Bronchial epithelial cell (primary cell): ENCODE measurements around the gene PDZD2. TPM values are rescaled to one million over a fixed set of nuclear protein-coding genes. Genes with fewer than 3 reads are reported as not detected.

ENCODE experiments used
- DNase-seq: peaks from one replicate; pipeline ENCODE4 v3.0.0-alpha.2; 2010; ENCODE audit warnings: low read depth
- FAIRE-seq: peaks from 2 replicates; lab custom pipeline; 2011; peaks lifted over from hg19 to GRCh38; lab: Jason Lieb, UNC
- H3K27me3 ChIP-seq: 2 replicates; pipeline ENCODE4 v1.5.1; 2011; ENCODE audit warnings: low read length; ENCODE audit not compliant: control insufficient read depth, insufficient read depth
- H3K36me3 ChIP-seq: 2 replicates; pipeline ENCODE4 v1.5.1; 2011; ENCODE audit warnings: low read length; ENCODE audit not compliant: control insufficient read depth, insufficient read depth
- H3K4me3 ChIP-seq: 2 replicates; pipeline ENCODE4 v1.5.1; 2011; ENCODE audit warnings: mild to moderate bottlenecking, low read depth, low read length, control low read depth
- total RNA-seq: library from RNA; depleted of rRNA; stranded (reverse); fragments of >200 nt; gene quantifications from 2 replicates; pipeline ENCODE4 v1.2.1, GENCODE V29; 2014
- TF ChIP-seq, protein P1 (sequence below): IDR thresholded peaks from 2 replicates; pipeline ENCODE4 v1.5.1; 2011; ENCODE audit warnings: mild to moderate bottlenecking, moderate library complexity, low read length, control low read depth, inconsistent platforms; ENCODE audit not compliant: insufficient read depth, severe bottlenecking

PDZD2 gene
- total RNA-seq, 1 donor from 2014 or later, result 1.8 TPM

- Histone ChIP-seq H3K36me3 (no peaks in the 10 kb centered on the region), H3K4me3 (no peak overlapping the region), H3K27me3 (no peaks in the 10 kb centered on the region)
- FAIRE-seq, result no peak
- no peak for DNase-seq
- TF ChIP-seq, protein P1, sequence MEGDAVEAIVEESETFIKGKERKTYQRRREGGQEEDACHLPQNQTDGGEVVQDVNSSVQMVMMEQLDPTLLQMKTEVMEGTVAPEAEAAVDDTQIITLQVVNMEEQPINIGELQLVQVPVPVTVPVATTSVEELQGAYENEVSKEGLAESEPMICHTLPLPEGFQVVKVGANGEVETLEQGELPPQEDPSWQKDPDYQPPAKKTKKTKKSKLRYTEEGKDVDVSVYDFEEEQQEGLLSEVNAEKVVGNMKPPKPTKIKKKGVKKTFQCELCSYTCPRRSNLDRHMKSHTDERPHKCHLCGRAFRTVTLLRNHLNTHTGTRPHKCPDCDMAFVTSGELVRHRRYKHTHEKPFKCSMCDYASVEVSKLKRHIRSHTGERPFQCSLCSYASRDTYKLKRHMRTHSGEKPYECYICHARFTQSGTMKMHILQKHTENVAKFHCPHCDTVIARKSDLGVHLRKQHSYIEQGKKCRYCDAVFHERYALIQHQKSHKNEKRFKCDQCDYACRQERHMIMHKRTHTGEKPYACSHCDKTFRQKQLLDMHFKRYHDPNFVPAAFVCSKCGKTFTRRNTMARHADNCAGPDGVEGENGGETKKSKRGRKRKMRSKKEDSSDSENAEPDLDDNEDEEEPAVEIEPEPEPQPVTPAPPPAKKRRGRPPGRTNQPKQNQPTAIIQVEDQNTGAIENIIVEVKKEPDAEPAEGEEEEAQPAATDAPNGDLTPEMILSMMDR, result no peak
Observed at GRCh38 chr5:32020271-32020670, 381.3 kb downstream of the PDZD2 start.

DNA sequence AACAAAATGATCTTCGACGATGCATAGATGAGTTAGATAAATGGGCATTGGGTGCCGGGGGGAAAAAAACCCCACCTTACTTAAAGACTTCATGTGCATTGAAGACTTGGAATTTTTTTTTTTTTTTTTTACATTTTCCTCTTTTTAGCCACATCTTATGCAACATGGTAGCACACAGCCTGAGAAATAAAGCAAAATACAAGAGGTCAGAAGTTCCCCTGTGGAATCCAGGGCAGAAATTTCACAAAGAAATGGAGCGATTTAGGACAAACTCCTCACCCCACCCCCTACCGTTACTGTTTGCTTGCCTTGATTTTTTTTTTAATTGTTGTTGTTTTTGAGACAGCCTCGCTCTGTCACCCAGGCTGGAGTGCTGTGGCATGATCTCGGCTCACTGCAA is 382.0 kb downstream of the PDZD2 start:
- H3K4me3 ChIP-seq, result no peak overlapping the region
- H3K27me3 ChIP-seq, result no peaks in the 10 kb centered on the region
- TF ChIP-seq, protein P1, result no peak
- H3K36me3 ChIP-seq, result no peaks in the 10 kb centered on the region
- FAIRE-seq (no peak), DNase-seq (no peak)

DNA sequence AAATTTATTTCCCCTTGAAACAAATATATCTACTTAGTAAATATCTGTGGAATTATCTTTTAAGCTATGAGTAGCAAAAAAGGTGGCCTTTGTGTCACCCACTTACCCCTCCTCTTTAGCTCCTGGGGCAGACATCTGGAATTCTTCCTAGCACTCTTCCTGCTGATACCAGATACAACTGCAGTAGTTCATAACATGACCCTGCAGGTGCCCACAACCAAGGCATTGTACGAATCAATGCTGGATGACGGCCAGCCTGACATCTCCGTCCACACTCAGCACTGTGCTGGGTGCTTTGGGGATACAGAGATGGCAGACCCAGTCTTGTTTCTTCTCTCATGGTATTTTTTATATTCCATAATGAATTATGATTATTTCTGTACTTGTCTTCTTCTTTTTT is 382.8 kb downstream of the PDZD2 start:
- FAIRE-seq, result no peak

GRCh38 chr5:32022638-32023037 is 383.7 kb downstream of the PDZD2 start:
- FAIRE-seq (no peak), DNase-seq (no peak)
- no peaks in the 10 kb centered on the region for H3K36me3 ChIP-seq
- TF ChIP-seq, protein P1, result no peak
- H3K4me3 ChIP-seq, result no peak overlapping the region
- no peaks in the 10 kb centered on the region for H3K27me3 ChIP-seq

More for the DNA sequence above, 382.8 kb downstream of the PDZD2 start:
- DNase-seq, result no peak
- Histone ChIP-seq H3K36me3 (no peaks in the 10 kb centered on the region), H3K4me3 (no peak overlapping the region), H3K27me3 (no peaks in the 10 kb centered on the region)
- TF ChIP-seq, protein P1, result no peak

GRCh38 chr5:32023816-32024215 is 384.9 kb downstream of the PDZD2 start:
- no peaks in the 10 kb centered on the region for H3K36me3 ChIP-seq
- no peak for DNase-seq
- FAIRE-seq, result no peak
- no peak overlapping the region for H3K4me3 ChIP-seq
- H3K27me3 ChIP-seq, result no peaks in the 10 kb centered on the region
- TF ChIP-seq, protein P1, result no peak

- no peaks in the 10 kb centered on the region for H3K27me3 ChIP-seq
- no peaks in the 10 kb centered on the region for H3K36me3 ChIP-seq
- H3K4me3 ChIP-seq, result no peak overlapping the region
- no peak for DNase-seq
- TF ChIP-seq, protein P1, result no peak
- FAIRE-seq, result no peak
Observed at GRCh38 chr5:32024751-32025150, 385.8 kb downstream of the PDZD2 start.
